HepG2 (cell line): ENCODE measurements around the gene HEXIM1. TPM values are rescaled to one million over a fixed set of nuclear protein-coding genes. Genes with fewer than 3 reads are reported as not detected.

ENCODE experiments used
- ARNT ChIP-seq: fragments of 450-650 bp; IDR thresholded peaks from 2 replicates; pipeline ENCODE4 v1.6.1; 2017
- CEBPG ChIP-seq: IDR thresholded peaks from 2 replicates; pipeline ENCODE4 v1.6.1; 2016
- EED ChIP-seq: sonication (generic); formaldehyde crosslinking; IDR thresholded peaks from 2 replicates; pipeline ENCODE4 v1.5.0; 2020; ENCODE audit warnings: mild to moderate bottlenecking, missing genetic modification reagents
- FOXJ3 ChIP-seq: sonication (generic); formaldehyde crosslinking; IDR thresholded peaks from 2 replicates; pipeline ENCODE4 v1.4.0; 2020; ENCODE audit warnings: missing genetic modification reagents, mild to moderate bottlenecking, borderline replicate concordance
- FOXM1 ChIP-seq: sonication (generic); formaldehyde crosslinking; IDR thresholded peaks from 2 replicates; pipeline ENCODE4 v1.5.0; 2020; ENCODE audit warnings: missing genetic modification reagents
- GABPB1 ChIP-seq: IDR thresholded peaks from 2 replicates; pipeline ENCODE4 v1.6.1; 2016; ENCODE audit warnings: mild to moderate bottlenecking, missing genetic modification reagents, moderate library complexity, missing compliant biosample characterization
- IKZF1 ChIP-seq: fragments of 450-650 bp; IDR thresholded peaks from 2 replicates; pipeline ENCODE4 v1.7.1; 2016
- KLF12 ChIP-seq: sonication (generic); formaldehyde crosslinking; IDR thresholded peaks from 2 replicates; pipeline ENCODE4 v1.4.0; 2020; ENCODE audit warnings: missing genetic modification reagents, borderline replicate concordance
- KLF9 ChIP-seq: IDR thresholded peaks from 2 replicates; pipeline ENCODE4 v1.6.1; 2016; ENCODE audit warnings: low read depth
- MEIS2 ChIP-seq: sonication (generic); formaldehyde crosslinking; IDR thresholded peaks from 2 replicates; pipeline ENCODE4 v1.9.0; 2021; ENCODE audit warnings: mild to moderate bottlenecking, missing genetic modification reagents
- NKX3-1 ChIP-seq: sonication (generic); formaldehyde crosslinking; IDR thresholded peaks from 2 replicates; pipeline ENCODE4 v1.5.0; 2020; ENCODE audit warnings: missing genetic modification reagents
- PHF20 ChIP-seq: sonication (generic); formaldehyde crosslinking; IDR thresholded peaks from 2 replicates; pipeline ENCODE4 v1.5.0; 2020; ENCODE audit warnings: mild to moderate bottlenecking, missing genetic modification reagents
- PLSCR1 ChIP-seq: sonication (generic); formaldehyde crosslinking; IDR thresholded peaks from 2 replicates; pipeline ENCODE4 v1.5.0; 2020; ENCODE audit warnings: missing genetic modification reagents, mild to moderate bottlenecking, borderline replicate concordance
- RFXAP ChIP-seq: sonication (generic); formaldehyde crosslinking; IDR thresholded peaks from 2 replicates; pipeline ENCODE4 v1.4.0; 2020; ENCODE audit warnings: missing genetic modification reagents, borderline replicate concordance
- YEATS2 ChIP-seq: sonication (generic); formaldehyde crosslinking; IDR thresholded peaks from 2 replicates; pipeline ENCODE4 v1.4.0; 2020; ENCODE audit warnings: missing genetic modification reagents, borderline replicate concordance
- ZBTB44 ChIP-seq: sonication (generic); formaldehyde crosslinking; IDR thresholded peaks from 2 replicates; pipeline ENCODE4 v1.4.0; 2020; ENCODE audit warnings: missing genetic modification reagents
- ZBTB7A ChIP-seq: sonication (generic); formaldehyde crosslinking; IDR thresholded peaks from 2 replicates; pipeline ENCODE4 v1.8.0; 2022; ENCODE audit warnings: mild to moderate bottlenecking, missing genetic modification reagents
- ZMYM2 ChIP-seq: sonication (generic); formaldehyde crosslinking; IDR thresholded peaks from 2 replicates; pipeline ENCODE4 v1.8.0; 2022; ENCODE audit warnings: mild to moderate bottlenecking, missing genetic modification reagents
- ZNF101 ChIP-seq: sonication (generic); formaldehyde crosslinking; IDR thresholded peaks from 2 replicates; pipeline ENCODE4 v1.4.0; 2020; ENCODE audit warnings: mild to moderate bottlenecking, low read depth, missing genetic modification reagents, borderline replicate concordance
- ZNF18 ChIP-seq: sonication (generic); formaldehyde crosslinking; IDR thresholded peaks from 2 replicates; pipeline ENCODE4 v1.8.0; 2022; ENCODE audit warnings: mild to moderate bottlenecking, missing genetic modification reagents; ENCODE audit not compliant: insufficient replicate concordance
- ZNF253 ChIP-seq: sonication (generic); formaldehyde crosslinking; IDR thresholded peaks from 2 replicates; pipeline ENCODE4 v1.8.0; 2022; ENCODE audit warnings: mild to moderate bottlenecking, missing genetic modification reagents, borderline replicate concordance
- ZNF362 ChIP-seq: sonication (generic); formaldehyde crosslinking; IDR thresholded peaks from 2 replicates; pipeline ENCODE4 v1.4.0; 2020; ENCODE audit warnings: missing genetic modification reagents, mild to moderate bottlenecking, borderline replicate concordance
- ZNF549 ChIP-seq: sonication (generic); formaldehyde crosslinking; IDR thresholded peaks from 2 replicates; pipeline ENCODE4 v1.5.0; 2020; ENCODE audit warnings: missing genetic modification reagents
- ZNF703 ChIP-seq: sonication (generic); formaldehyde crosslinking; IDR thresholded peaks from 2 replicates; pipeline ENCODE4 v1.5.1; 2020; ENCODE audit warnings: missing genetic modification reagents, mild to moderate bottlenecking, moderate library complexity, borderline replicate concordance
- ZNF768 ChIP-seq: sonication (generic); formaldehyde crosslinking; IDR thresholded peaks from 2 replicates; pipeline ENCODE4 v1.4.0; 2020; ENCODE audit warnings: missing genetic modification reagents
- ZNF883 ChIP-seq: sonication (generic); formaldehyde crosslinking; IDR thresholded peaks from 2 replicates; pipeline ENCODE4 v1.5.1; 2020; ENCODE audit warnings: mild to moderate bottlenecking, missing genetic modification reagents; ENCODE audit errors: not compliant biosample characterization
- polyA plus RNA-seq, 8 experiments: library from polyadenylated mRNA; depleted of rRNA in 3 of 8; stranded (reverse) in 7 of 8; unstranded in 1 of 8; fragments of >200 nt; fragmentation: Illumina TruSeq in 4 of 8; extraction: Trizol in 4 of 8; gene quantifications; 2 replicates each; pipeline versions ENCODE4 v1.2.1 to v1.2.3, GENCODE V29; 2011 to 2016; ENCODE audit warnings: low read depth in 4 of 8, missing spikeins in 1 of 8, mixed read lengths in 1 of 8; ENCODE audit not compliant: insufficient read depth in 1 of 8
- total RNA-seq, 5 experiments: library from RNA; depleted of rRNA; stranded (reverse); fragments of >200 nt; fragmentation: Illumina TruSeq; extraction: Trizol; gene quantifications; 2 replicates each; pipeline ENCODE4 v1.2.3, GENCODE V29; 2016; ENCODE audit warnings: low read depth in 1 of 5

Gene HEXIM1
- total and polyA plus RNA-seq, 2 of the 13 experiments (the other 11 are each of a cell fraction or from before 2014, with no cell fraction given): 10.5 to 16.6 TPM

- TF ChIP-seq EED (CRISPR knock-in tag) (no peak), FOXJ3 (CRISPR knock-in tag) (no peak), KLF12 (CRISPR knock-in tag) (no peak), ARNT (no peak), ZNF18 (CRISPR knock-in tag) (no peak), IKZF1 (no peak), ZMYM2 (peak; percentile 69; the same call in 1 of the 2 replicates), ZNF362 (CRISPR knock-in tag) (no peak), ZBTB44 (CRISPR knock-in tag) (no peak), ZNF549 (CRISPR knock-in tag) (no peak), CEBPG (no peak), ZNF768 (CRISPR knock-in tag) (peak; percentile 42; the same call in 1 of the 2 replicates), RFXAP (CRISPR knock-in tag) (0 out of 2 replicates have a peak, but pooled peaks have one; percentile 5), MEIS2 (CRISPR knock-in tag) (peak; percentile 15; the same call in 1 of the 2 replicates), KLF9 (no peak), ZNF703 (CRISPR knock-in tag) (no peak), PHF20 (no peak; the same call in 1 of the 2 replicates), GABPB1 (CRISPR knock-in tag) (no peak), FOXM1 (CRISPR knock-in tag) (no peak), PLSCR1 (no peak), ZBTB7A (CRISPR knock-in tag) (no peak; the same call in 1 of the 2 replicates), YEATS2 (no peak), NKX3-1 (peak; percentile 13; the same call in 1 of the 2 replicates), ZNF883 (no peak), ZNF253 (CRISPR knock-in tag) (peak; percentile 31; the same call in 1 of the 2 replicates), ZNF101 (CRISPR knock-in tag) (0 out of 2 replicates have a peak, but pooled peaks have one; percentile 44)
Observed at GRCh38 chr17:45162025-45162687, 13.9 kb downstream of the HEXIM1 start (continued).
